GM21825 (cell line): ENCODE results near the gene KLHL35.

ENCODE experiments used
- ATAC-seq: cut with Tn5 transposase; IDR thresholded peaks from one replicate; pipeline ENCODE4 v1.9.1; 2021; ENCODE audit warnings: mild to moderate bottlenecking, moderate library complexity; ENCODE audit not compliant: unreplicated experiment

The KLHL35 gene

GRCh38 chr11:75470476-75471080, 37.6 kb upstream of the KLHL35 start:
- ATAC-seq: no peak

GRCh38 chr11:75469785-75470405, 36.9 kb upstream of the KLHL35 start:
- no peak for ATAC-seq

DNA sequence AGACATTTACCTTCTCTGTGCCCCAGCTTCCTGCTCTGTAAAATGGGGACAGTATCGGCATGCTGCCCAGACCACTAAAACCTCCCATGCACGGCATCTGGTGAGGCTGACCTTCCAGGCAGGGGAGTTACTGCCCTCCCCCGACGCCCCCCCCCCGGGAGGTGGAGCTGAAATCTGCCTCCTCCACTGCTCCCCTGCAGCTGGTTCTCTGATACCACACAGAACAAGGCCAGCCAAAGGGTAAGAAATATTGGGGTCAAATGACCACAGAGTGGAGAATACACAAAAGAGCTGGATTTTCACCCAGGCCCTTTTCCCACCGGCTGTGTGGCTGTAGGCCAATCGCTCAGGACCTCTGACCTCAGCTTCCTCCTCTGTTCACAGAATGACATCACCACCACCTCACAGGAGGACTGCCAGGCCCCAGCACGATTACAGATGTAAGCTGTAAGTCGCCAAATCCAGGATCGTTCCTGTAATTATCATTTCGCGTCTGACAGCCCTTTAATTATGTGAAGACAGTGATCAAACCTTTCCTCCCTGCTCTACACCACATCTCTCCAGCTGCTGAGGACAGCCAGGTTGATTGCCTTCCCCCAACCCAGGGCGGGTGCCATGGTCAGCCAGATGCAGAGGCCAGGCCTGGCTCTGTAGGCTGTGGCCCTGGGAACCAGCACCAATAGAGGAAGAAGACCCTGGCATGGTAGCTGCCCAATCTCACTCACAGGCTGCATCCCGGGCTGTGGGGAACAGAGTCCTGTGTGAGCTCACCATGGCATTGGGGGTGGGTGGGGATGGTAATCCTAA, 35.7 kb upstream of the KLHL35 start:
- ATAC-seq: no peak

- ATAC-seq: no peak
Measured at GRCh38 chr11:75467881-75468280, 34.9 kb upstream of the KLHL35 start.

- ATAC-seq: no peak
Measured at GRCh38 chr11:75467311-75467710, 34.3 kb upstream of the KLHL35 start.

- ATAC-seq: no peak
Measured at GRCh38 chr11:75465701-75466531, 32.9 kb upstream of the KLHL35 start.

DNA sequence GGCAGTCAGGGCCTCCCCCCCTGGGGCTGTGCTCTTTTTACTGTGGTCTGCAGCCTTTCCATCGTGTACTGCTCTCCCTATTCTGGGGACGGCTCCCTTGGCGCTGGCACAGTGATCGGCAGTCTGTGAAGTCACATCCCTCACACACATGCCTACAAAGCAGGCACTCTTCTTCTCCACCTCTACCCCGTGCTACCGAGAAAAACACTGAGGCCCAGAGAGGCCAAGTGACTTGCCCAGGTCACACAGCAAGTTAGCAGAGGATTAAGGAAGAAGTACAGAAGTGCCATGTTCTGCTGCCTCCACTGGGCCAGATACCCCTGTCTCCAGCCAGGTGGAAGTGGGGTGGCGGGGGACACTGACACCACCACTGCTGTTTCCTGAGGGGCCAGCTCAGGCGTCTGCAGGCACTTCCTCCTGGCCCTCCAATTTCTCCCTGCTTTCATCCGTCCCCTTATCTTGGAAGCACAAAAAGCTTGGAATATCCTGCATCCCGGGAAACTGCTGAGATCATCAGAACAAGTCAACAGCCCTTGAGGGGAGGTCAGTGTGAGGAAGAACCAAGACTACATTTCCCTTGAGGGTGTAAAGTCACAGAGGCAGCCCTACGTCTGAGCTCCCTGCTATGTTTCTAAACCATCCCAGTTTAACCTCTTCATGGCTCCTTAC, 30.2 kb upstream of the KLHL35 start:
- ATAC-seq: no peak

GRCh38 chr11:75462117-75462653, 29.2 kb upstream of the KLHL35 start:
- ATAC-seq: no peak

GRCh38 chr11:75461151-75461550, 28.1 kb upstream of the KLHL35 start:
- no peak for ATAC-seq

DNA sequence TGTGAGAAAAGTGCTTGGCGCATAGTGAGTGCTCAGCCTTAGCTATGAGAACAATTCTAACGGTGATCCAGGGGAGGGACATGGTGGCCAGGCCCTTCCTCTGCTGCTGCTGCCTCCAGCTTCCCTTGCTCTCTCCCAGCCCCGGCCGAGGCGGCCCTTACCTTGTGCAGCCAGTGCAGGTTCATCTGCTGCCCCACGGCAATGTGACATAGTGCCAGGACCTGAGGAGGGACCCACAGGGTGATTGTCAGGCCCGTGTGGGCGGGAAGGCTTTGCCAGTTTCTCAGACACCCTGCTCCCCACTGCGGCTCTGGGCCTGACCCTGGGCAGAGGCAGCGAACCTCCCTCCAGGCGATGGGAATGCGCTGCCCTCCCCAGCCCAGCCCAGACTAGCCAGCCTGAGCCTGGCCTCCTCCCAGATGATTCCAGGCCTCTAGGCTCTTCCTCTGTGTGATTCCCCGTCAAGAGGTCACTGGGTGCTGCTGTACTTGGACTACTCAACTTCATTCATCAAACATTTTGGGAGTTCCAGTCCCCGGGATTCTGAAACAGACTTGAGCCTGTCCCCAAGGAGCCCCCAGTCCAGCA, 23.7 kb upstream of the KLHL35 start:
- ATAC-seq: no peak

DNA sequence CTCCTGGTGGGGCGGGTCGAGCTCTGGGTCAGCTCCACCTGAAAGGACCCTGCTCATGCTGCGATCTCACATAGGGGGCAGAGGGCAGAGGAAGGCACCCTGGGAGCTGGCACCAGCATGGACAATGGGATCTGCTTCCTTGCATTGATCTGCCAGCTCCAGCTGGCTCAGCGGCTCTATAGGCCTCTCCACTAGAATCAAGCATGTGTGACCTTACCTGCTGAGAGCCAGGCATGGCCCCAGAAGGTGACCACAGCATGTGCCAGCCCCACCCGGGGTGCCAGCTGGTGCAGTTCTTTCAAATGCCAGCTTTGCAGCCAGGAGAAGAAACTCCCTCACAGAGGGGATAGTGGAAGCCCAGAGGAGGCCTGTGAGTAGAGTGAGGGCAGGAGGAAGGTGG, 22.0 kb upstream of the KLHL35 start:
- ATAC-seq: no peak

GRCh38 chr11:75453916-75454655, 21.1 kb upstream of the KLHL35 start:
- no peak for ATAC-seq

DNA sequence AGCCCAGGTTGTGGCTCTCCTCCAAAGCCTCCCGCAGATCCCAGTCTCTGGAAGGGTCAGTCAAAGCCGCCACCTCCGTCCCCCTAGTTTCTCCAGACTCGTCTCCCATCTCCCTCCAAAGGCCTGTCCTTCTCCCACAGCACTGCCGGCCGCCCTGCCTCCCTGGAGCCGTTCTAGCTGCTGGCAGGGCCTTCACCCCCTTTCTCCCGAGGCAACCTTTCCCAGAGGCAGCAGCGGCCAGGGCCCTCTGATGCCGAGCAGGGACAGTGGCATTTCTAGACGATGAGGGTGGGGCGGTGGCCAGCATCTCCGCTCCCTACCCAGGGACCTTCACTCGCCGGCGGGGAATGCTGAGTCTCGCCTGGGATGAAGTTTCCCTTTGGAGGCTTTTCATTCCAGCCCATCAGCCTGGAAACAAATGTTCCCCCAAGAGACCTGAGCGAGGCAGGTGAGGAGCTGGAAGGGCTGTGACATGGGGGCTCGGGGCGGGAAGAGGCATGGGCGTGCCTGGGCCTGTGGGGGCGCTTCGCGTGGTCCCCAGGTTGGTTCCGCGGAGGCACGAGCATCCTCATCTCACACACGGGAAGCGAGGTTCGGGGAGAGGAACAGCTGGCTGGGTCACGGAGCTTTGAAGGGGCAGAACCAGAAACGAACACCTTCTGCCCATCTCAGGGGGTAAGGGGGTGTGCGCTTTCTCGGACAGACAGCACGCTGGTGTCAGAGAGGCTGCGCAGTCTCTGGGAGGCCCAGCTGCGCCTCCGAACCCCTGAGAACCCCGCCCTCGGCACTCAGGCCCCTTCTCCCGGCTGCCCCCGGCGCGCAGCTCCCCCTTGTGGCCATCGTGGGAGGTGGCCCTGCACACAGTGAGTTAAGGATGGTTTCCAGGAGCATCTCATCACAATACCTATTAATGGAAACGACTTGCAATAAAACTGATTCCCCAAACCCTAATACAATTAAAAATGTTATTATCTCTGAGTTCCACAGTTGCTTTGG, 18.1 kb upstream of the KLHL35 start:
- ATAC-seq: no peak

DNA sequence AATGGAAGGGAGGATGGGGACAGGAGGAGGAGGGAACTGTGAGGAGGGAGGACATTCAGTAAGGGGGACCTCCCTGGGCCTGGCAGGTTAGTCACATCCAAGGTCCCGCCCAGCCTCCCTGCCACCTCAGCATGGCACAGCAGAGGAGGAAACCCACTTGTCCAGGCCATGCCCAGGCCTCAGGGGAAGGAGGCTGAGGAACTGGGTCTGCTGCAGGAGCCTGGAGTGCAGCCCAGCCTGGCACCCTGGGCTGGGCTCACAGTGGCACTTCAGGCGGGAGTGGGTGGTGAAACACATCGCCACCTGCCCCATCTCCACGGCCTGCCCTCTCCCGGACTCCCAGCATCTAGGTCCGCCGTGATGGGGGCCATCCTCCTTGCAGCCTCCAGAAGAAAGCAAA, 17.2 kb upstream of the KLHL35 start:
- ATAC-seq: no peak

GRCh38 chr11:75449776-75450175, 16.8 kb upstream of the KLHL35 start:
- ATAC-seq: no peak

DNA sequence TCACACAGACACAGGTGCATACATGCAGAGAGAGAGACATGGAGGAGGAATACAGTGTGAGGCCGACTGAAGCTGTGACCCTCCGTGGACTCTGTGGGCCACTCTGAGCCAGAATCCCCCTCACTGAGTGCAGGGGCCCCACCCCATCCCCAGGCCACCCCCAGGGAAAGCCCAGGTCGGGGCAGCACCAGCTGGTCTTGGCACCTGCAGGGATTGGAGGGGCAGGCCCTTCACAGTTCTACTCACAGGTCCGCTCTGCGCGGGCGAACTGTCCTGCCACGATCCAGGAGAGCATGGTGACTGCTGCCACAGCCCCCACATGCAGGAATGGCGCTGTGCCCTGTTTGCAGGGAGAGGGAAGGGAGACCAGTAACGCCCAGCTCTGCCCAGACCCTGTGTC, 16.3 kb upstream of the KLHL35 start:
- ATAC-seq: no peak

DNA sequence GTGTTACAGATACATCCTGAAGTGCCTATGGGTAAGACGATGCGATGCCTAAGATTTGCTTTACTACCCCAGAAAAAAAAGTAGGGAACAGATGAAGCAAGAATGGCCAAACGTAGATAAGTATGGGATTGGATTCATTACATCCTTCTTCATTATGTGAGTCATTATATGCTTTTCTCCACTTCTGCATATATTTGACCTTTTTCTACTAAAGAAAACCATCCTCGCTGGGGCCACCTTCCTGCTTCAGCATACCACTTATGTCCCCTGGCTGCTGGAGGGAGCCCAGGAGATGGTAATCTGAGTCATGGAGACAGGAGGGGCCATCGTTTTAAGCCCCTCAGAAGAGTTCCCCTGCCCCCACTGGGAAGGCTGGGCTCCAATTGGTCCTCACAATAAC, 14.4 kb upstream of the KLHL35 start:
- no peak for ATAC-seq

DNA sequence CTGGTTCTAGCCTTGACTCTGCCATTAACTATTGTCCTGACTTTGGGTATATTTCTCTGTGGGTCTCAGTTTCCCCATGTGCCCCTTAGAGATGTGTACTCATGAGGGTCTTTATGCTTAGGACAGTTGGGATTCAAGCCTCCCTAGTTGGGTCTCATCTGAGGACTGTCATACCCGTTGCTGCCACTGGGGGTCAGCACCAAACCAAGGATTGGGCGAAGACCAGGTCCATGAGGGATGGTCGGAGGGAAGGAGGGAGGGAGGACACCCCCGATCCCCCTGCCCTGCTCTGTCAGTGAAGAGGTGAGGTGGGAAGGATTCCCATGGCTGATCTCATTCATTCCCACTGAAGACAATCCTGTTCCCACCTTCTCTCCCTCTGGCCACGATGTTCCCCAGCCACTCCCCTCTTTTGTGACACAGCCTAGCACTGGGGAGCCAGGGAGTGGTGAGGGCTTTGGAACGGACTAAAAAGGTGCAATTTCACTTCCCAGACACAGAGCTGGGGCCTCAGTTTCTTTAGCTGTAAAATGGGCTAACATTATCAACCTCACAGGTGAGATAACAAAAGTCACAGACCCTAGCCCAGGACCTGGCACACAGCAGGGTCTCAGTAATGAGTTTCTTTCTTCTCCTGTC, 12.4 kb upstream of the KLHL35 start:
- no peak for ATAC-seq
